ENCODE data around the gene TRABD.

TRABD gene

GRCh38 chr22:50233223-50233622 is 47.5 kb downstream of the TRABD start:
- FAIRE-seq (no peak), DNase-seq (ENCODE audit: low spot score) (no peak)

GRCh38 chr22:50236731-50237409 is 51.2 kb downstream of the TRABD start:
- DNase-seq (ENCODE audit: low spot score) (no peak), FAIRE-seq (no peak)

GRCh38 chr22:50238755-50239154 is 53.0 kb downstream of the TRABD start:
- FAIRE-seq (no peak), DNase-seq (ENCODE audit: low spot score) (no peak)

GRCh38 chr22:50242406-50242949 is 56.8 kb downstream of the TRABD start:
- no peak for DNase-seq (ENCODE audit: low spot score)
- no peak for FAIRE-seq

GRCh38 chr22:50243685-50244419 is 58.1 kb downstream of the TRABD start:
- DNase-seq (ENCODE audit: low spot score) (no peak), FAIRE-seq (no peak)

GRCh38 chr22:50244420-50245213 is 58.9 kb downstream of the TRABD start, which contains the start of gene TUBGCP6:
TUBGCP6 (minus strand) TSS chr22:50245023; CDS start chr22:50244459, 564 bp downstream.
- peak; percentile 74 for DNase-seq (ENCODE audit: low spot score)

GRCh38 chr22:50245214-50246072 is 59.7 kb downstream of the TRABD start:
- no peak for FAIRE-seq

More at GRCh38 chr22:50244420-50245213, 58.9 kb downstream of the TRABD start, which contains the start of gene TUBGCP6:
- no peak for FAIRE-seq

GRCh38 chr22:50246242-50247175 is 60.8 kb downstream of the TRABD start:
- DNase-seq (ENCODE audit: low spot score): no peak
- no peak for FAIRE-seq

More at GRCh38 chr22:50245214-50246072, 59.7 kb downstream of the TRABD start:
- DNase-seq (ENCODE audit: low spot score): no peak

- DNase-seq (ENCODE audit: low spot score): no peak
- FAIRE-seq: no peak
These were observed 62.0 kb downstream of the TRABD start for GRCh38 chr22:50247748-50248147.

- FAIRE-seq (no peak), DNase-seq (ENCODE audit: low spot score) (no peak)
These were observed 62.7 kb downstream of the TRABD start for GRCh38 chr22:50248196-50249081.
